WTC11 (cell line): ENCODE measurements around the gene APOL2. TPM values are rescaled to one million over a fixed set of nuclear protein-coding genes. Genes with fewer than 3 reads are reported as not detected.

Source experiments
- ATAC-seq: fragments of 200-7000 bp; cut with Tn5 transposase; 2 replicates; pipeline ENCODE4 v1.10.0; 2021; ENCODE audit warnings: mild to moderate bottlenecking, moderate library complexity
- CTCF ChIA-PET: fragments of 300-600 bp; sonication (Branson Sonifier 250); formaldehyde crosslinking; loops from one replicate; lab custom pipeline; 2021; ENCODE audit warnings: antibody characterized with exemption; lab: Charles Lee
- POLR2A ChIA-PET: fragments of 350-600 bp; sonication (Branson Sonifier 250); formaldehyde crosslinking; loops from one replicate; lab custom pipeline; 2021; ENCODE audit warnings: antibody characterized with exemption; lab: Charles Lee
- DNase-seq: peaks from one replicate; pipeline ENCODE4 v3.0.0; 2021; ENCODE audit warnings: low spot score
- H3K27ac Mint-ChIP-seq: 2 replicates; pipeline ENCODE4 v1.8.0; 2021; ENCODE audit warnings: mixed read lengths
- H3K27me3 Mint-ChIP-seq: 2 replicates; pipeline ENCODE4 v1.8.0; 2021; ENCODE audit warnings: low read depth, mild to moderate bottlenecking, moderate library complexity, mixed read lengths
- H3K36me3 Mint-ChIP-seq: 2 replicates; pipeline ENCODE4 v1.8.0; 2021; ENCODE audit warnings: mixed read lengths
- H3K4me1 Mint-ChIP-seq: 2 replicates; pipeline ENCODE4 v1.8.0; 2022; ENCODE audit warnings: mixed read lengths
- H3K4me3 Mint-ChIP-seq: 2 replicates; pipeline ENCODE4 v1.8.0; 2021; ENCODE audit warnings: mild to moderate bottlenecking, moderate library complexity, mixed read lengths
- H3K9me3 Mint-ChIP-seq: 2 replicates; pipeline ENCODE4 v1.8.0; 2021; ENCODE audit warnings: mixed read lengths
- CREM ChIP-seq: sonication (generic); formaldehyde crosslinking; IDR thresholded peaks from 2 replicates; pipeline ENCODE4 v1.8.1; 2022; ENCODE audit warnings: mild to moderate bottlenecking, missing genetic modification reagents, moderate library complexity
- EMX1 ChIP-seq: fragments of 250-450 bp; sonication (Bioruptor Pico); IDR thresholded peaks from 2 replicates; pipeline ENCODE4 v1.8.0; 2021; ENCODE audit warnings: mild to moderate bottlenecking
- ETV6 ChIP-seq: sonication (generic); formaldehyde crosslinking; IDR thresholded peaks from 2 replicates; pipeline ENCODE4 v1.8.1; 2022; ENCODE audit warnings: mild to moderate bottlenecking, missing genetic modification reagents
- FOXK1 ChIP-seq: sonication (generic); formaldehyde crosslinking; IDR thresholded peaks from 2 replicates; pipeline ENCODE4 v1.8.0; 2022; ENCODE audit warnings: mild to moderate bottlenecking, moderate library complexity, missing genetic modification reagents
- KAT7 ChIP-seq: sonication (generic); formaldehyde crosslinking; IDR thresholded peaks from 2 replicates; pipeline ENCODE4 v1.8.1; 2023; ENCODE audit warnings: missing genetic modification reagents, mild to moderate bottlenecking, borderline replicate concordance
- MXD4 ChIP-seq: fragments of 250-450 bp; sonication (Bioruptor Pico); IDR thresholded peaks from 2 replicates; pipeline ENCODE4 v1.8.0; 2021; ENCODE audit warnings: mild to moderate bottlenecking, moderate library complexity, borderline replicate concordance
- RELA ChIP-seq: sonication (generic); formaldehyde crosslinking; IDR thresholded peaks from 2 replicates; pipeline ENCODE4 v1.8.1; 2022; ENCODE audit warnings: missing genetic modification reagents, mild to moderate bottlenecking, borderline replicate concordance
- total RNA-seq: library from RNA; stranded (reverse); gene quantifications from 3 replicates; pipeline ENCODE4 v1.2.3, GENCODE V29; 2021
- TF ChIP-seq, protein P1 (sequence below): sonication (generic); formaldehyde crosslinking; IDR thresholded peaks from 2 replicates; pipeline ENCODE4 v1.8.0; 2023; ENCODE audit warnings: missing genetic modification reagents
- TF ChIP-seq, protein P2 (sequence below): sonication (generic); formaldehyde crosslinking; IDR thresholded peaks from 2 replicates; pipeline ENCODE4 v1.8.0; 2022; ENCODE audit warnings: mild to moderate bottlenecking, missing genetic modification reagents
- TF ChIP-seq, protein P3 (sequence below): sonication (generic); formaldehyde crosslinking; IDR thresholded peaks from 2 replicates; pipeline ENCODE4 v1.8.0; 2022; ENCODE audit warnings: missing genetic modification reagents
- TF ChIP-seq, protein P4 (sequence below): sonication (generic); formaldehyde crosslinking; IDR thresholded peaks from 2 replicates; pipeline ENCODE4 v1.8.1; 2023; ENCODE audit warnings: mild to moderate bottlenecking, missing genetic modification reagents, borderline replicate concordance
- TF ChIP-seq, protein P5 (sequence below): sonication (generic); formaldehyde crosslinking; IDR thresholded peaks from 2 replicates; pipeline ENCODE4 v1.8.1; 2023; ENCODE audit warnings: mild to moderate bottlenecking, missing genetic modification reagents, moderate library complexity

APOL2 gene
- total RNA-seq, 1 experiment from 2014 or later, result 11.2 TPM

DNA sequence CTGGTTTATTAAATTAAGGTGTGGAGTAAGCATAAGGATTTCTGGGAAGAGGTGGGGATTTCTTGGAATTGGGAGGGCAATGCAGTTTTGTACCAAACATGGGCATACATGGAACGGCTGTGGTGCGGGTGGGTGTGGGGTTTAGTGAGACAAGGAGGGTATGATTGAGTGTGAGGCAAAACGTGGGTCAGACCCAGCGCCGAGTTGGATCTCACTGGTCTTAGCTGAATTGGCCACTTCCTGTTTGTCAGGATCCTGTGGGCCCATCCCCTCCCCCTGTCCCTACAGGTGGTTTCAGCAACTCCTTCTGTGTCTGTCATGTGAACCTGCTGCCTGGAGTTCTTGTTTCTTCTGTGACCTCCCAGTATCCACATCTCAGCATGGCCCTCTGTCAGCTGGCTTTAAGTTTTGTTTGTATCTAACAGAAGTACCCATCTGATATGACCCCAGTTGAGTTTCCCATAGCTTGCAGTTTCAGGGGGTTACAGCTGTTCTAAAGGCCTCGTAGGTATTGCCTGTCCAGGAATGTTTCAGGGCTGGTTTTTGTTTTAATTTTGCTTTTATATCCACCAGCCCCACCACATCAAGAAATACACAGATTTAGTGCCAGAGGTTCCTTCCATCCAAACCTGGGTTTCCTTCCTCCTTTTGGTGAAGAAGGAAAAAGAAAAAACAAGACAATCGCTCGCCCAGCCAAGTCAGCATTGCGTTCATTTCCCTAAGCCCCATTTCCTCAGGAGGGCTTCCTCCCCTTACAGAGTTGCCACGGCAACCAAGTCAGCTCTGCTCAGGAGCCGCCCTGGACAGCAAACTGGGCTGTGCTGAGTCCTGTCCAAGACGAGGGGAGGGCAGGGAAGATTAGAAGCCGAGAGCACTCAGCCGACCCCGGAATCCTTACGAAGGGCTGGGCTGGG, 19.6 kb upstream of the APOL2 start:
- TF ChIP-seq, protein P1, sequence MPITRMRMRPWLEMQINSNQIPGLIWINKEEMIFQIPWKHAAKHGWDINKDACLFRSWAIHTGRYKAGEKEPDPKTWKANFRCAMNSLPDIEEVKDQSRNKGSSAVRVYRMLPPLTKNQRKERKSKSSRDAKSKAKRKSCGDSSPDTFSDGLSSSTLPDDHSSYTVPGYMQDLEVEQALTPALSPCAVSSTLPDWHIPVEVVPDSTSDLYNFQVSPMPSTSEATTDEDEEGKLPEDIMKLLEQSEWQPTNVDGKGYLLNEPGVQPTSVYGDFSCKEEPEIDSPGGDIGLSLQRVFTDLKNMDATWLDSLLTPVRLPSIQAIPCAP (CRISPR knock-in tag), result no peak
- no peak for TF ChIP-seq ETV6 (CRISPR knock-in tag)
- TF ChIP-seq FOXK1, result no peak
- TF ChIP-seq, protein P2, sequence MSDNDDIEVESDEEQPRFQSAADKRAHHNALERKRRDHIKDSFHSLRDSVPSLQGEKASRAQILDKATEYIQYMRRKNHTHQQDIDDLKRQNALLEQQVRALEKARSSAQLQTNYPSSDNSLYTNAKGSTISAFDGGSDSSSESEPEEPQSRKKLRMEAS, result 0 out of 2 replicates have a peak, but pooled peaks have one; percentile 14
- TF ChIP-seq, protein P3, sequence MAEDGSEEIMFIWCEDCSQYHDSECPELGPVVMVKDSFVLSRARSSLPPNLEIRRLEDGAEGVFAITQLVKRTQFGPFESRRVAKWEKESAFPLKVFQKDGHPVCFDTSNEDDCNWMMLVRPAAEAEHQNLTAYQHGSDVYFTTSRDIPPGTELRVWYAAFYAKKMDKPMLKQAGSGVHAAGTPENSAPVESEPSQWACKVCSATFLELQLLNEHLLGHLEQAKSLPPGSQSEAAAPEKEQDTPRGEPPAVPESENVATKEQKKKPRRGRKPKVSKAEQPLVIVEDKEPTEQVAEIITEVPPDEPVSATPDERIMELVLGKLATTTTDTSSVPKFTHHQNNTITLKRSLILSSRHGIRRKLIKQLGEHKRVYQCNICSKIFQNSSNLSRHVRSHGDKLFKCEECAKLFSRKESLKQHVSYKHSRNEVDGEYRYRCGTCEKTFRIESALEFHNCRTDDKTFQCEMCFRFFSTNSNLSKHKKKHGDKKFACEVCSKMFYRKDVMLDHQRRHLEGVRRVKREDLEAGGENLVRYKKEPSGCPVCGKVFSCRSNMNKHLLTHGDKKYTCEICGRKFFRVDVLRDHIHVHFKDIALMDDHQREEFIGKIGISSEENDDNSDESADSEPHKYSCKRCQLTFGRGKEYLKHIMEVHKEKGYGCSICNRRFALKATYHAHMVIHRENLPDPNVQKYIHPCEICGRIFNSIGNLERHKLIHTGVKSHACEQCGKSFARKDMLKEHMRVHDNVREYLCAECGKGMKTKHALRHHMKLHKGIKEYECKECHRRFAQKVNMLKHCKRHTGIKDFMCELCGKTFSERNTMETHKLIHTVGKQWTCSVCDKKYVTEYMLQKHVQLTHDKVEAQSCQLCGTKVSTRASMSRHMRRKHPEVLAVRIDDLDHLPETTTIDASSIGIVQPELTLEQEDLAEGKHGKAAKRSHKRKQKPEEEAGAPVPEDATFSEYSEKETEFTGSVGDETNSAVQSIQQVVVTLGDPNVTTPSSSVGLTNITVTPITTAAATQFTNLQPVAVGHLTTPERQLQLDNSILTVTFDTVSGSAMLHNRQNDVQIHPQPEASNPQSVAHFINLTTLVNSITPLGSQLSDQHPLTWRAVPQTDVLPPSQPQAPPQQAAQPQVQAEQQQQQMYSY (CRISPR knock-in tag), result peak; percentile 86
- no peak for TF ChIP-seq CREM (CRISPR knock-in tag)
- no peak for TF ChIP-seq RELA (CRISPR knock-in tag)
- TF ChIP-seq, protein P4, sequence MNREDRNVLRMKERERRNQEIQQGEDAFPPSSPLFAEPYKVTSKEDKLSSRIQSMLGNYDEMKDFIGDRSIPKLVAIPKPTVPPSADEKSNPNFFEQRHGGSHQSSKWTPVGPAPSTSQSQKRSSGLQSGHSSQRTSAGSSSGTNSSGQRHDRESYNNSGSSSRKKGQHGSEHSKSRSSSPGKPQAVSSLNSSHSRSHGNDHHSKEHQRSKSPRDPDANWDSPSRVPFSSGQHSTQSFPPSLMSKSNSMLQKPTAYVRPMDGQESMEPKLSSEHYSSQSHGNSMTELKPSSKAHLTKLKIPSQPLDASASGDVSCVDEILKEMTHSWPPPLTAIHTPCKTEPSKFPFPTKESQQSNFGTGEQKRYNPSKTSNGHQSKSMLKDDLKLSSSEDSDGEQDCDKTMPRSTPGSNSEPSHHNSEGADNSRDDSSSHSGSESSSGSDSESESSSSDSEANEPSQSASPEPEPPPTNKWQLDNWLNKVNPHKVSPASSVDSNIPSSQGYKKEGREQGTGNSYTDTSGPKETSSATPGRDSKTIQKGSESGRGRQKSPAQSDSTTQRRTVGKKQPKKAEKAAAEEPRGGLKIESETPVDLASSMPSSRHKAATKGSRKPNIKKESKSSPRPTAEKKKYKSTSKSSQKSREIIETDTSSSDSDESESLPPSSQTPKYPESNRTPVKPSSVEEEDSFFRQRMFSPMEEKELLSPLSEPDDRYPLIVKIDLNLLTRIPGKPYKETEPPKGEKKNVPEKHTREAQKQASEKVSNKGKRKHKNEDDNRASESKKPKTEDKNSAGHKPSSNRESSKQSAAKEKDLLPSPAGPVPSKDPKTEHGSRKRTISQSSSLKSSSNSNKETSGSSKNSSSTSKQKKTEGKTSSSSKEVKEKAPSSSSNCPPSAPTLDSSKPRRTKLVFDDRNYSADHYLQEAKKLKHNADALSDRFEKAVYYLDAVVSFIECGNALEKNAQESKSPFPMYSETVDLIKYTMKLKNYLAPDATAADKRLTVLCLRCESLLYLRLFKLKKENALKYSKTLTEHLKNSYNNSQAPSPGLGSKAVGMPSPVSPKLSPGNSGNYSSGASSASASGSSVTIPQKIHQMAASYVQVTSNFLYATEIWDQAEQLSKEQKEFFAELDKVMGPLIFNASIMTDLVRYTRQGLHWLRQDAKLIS (CRISPR knock-in tag), result no peak
- TF ChIP-seq, protein P5, sequence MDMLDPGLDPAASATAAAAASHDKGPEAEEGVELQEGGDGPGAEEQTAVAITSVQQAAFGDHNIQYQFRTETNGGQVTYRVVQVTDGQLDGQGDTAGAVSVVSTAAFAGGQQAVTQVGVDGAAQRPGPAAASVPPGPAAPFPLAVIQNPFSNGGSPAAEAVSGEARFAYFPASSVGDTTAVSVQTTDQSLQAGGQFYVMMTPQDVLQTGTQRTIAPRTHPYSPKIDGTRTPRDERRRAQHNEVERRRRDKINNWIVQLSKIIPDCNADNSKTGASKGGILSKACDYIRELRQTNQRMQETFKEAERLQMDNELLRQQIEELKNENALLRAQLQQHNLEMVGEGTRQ (CRISPR knock-in tag), result peak; percentile 27; the same call in 1 of the 2 replicates
- no peak for TF ChIP-seq EMX1
- TF ChIP-seq MXD4 (CRISPR knock-in tag), result no peak
- TF ChIP-seq KAT7 (CRISPR knock-in tag), result no peak
- POLR2A ChIA-PET, result interaction anchor here (2.7 kb wide), 1 partner anchor 19 kb away, joined by 9 read pairs; the partner anchor contains the start of gene APOL2
- peaks cover 35% of the 10 kb centered on the region for H3K4me1 Mint-ChIP-seq

More for the DNA sequence above, 19.6 kb upstream of the APOL2 start:
- Mint-ChIP-seq H3K4me3 (peak overlapping the region; percentile 25), H3K27me3 (no peaks in the 10 kb centered on the region; the same call in 1 of the 2 replicates), H3K9me3 (no peaks in the 10 kb centered on the region), H3K36me3 (no peaks in the 10 kb centered on the region), H3K27ac (peak overlapping the region; percentile 94)
- ATAC-seq, result peak; percentile 90
- CTCF ChIA-PET, result interaction anchor here (0.8 to 2.3 kb wide), 11 partner anchors 19 to 228 kb away, joined by 3 to 8 read pairs (median 4); partner anchors contain the start of gene APOL2
- peak; percentile 64 for DNase-seq
